Measurements from ENCODE around the gene SLC45A3. TPM values are rescaled to one million over a fixed set of nuclear protein-coding genes. Genes with fewer than 3 reads are reported as not detected.
"Not testable (repeated sequence)": the region's sequence is repeated elsewhere in the genome, so short reads cannot be mapped to it uniquely, and the experiment has no call there.

The SLC45A3 gene
- total RNA-seq, 1 experiment from 2014 or later = 11.8 TPM

DNA sequence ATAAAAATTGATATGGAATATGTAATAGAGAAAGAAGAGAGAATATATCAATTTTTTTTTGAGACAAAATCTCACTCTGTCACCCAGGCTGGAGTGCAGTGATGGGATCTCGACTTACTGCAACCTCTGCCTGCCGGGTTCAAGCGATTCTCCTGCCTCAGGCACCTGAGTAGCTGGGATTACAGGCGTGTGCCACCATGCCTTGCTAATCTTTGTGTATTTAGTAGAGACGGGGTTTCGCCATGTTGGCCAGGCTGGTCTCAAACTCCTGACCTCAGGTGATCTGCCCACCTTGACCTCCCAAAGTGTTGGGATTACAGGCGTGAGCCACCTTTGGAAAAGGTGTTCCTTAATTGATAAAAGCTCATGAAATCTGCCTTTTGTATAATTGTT lies 44.2 kb downstream of the SLC45A3 start:
- DNase-seq (ENCODE audit: low read depth) = not testable (repeated sequence)

DNA sequence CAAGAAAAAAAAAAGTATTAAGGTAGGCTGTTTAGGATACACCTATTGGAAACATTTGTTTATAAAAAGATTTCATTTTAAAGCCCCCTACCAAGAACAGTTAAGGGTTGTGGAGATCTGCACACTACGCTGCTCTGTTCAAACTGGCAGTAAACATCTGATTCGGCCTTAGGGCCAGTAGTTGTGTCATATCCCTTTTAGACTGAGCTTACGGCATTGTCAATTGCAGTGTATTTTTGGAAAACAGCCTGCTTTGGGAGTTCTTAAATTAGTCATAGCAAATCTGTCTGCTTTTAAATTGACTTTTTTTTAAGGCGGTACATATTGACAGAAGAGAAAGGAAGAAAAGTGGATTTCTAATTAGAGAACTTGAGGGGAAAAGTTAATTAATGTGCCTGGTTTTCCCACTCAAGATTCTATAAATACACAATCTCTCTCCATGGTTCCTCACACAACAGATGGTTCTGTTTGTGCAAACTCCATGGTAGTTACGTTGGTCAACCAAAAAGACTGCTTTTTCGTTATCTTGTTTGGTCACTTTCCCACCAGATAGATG lies 46.8 kb downstream of the SLC45A3 start:
- no peak for DNase-seq (ENCODE audit: low read depth)

DNA sequence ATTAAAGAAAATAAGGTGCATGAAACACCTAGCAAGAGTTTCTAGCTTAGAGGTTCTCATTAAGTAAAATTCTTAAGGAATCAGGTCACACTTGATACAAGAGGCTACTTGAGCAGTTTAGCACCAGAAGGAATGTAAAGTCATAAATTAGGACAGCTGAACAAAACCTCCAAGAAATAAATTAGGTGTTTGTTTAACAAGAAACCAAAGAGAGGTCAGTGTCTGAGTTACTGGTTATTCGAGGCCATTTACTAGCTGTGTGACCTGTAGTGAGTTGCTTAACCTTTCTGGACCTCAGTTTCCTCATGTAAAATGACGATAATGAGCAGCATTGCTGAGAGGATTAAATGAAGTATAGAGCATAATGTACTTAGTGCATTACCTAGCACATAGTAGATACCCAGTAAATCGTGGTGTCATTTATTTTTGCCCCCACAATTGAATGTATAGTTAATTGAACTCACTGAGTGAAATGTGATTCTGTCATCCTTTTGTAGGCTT lies 47.6 kb downstream of the SLC45A3 start:
- DNase-seq (ENCODE audit: low read depth) = no peak

DNA sequence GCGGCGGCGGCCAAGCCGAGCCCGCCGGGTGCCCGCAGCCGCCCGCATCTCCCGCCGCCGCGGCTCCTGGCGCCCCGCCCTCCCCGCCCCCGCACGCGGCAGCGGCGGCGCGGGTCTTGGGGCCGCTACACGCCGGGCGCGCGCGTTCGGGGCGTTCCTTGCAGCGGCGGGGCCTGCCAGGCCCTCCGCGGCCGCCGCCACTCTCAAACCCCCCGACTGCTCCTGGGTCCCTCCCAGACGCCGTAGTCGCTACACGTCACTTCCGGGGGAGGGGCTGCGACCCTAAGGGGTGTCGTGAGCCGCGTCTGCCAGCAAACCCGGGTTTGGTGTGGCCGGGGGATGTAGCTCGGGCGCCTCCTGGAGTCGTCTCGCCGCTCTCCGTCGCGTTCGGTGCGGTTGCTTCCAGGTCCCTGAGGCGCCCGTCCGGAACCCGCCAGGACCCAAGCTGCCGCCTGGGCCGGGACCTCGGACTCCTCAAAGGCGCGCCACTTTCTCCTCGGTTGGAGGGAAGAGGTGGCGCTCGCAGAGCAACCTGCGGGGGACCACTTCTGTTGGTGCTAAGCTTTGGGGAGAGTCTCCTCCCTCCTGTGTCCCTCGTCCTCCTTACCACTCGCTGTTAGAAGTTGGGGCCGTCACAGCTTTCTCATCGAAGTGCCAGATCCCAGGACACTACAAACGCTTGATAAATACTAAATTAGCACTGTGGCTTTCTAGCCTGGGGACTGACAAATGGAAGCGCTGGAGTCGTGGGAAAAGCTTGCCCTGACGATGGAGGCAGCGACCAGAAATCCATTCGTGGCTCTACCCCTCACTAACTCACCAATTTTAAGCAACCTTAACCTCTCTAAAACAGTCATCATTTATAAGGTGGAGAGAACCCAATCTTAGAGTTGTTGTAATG lies 48.3 kb downstream of the SLC45A3 start, which contains the start of gene ELK4:
Gene ELK4 (minus strand): TSS at position 244 of the 901 bp plus-strand sequence. CDS start 8,129 bp downstream, outside the sequence.
- DNase-seq (ENCODE audit: low read depth) = peak; percentile 99

DNA sequence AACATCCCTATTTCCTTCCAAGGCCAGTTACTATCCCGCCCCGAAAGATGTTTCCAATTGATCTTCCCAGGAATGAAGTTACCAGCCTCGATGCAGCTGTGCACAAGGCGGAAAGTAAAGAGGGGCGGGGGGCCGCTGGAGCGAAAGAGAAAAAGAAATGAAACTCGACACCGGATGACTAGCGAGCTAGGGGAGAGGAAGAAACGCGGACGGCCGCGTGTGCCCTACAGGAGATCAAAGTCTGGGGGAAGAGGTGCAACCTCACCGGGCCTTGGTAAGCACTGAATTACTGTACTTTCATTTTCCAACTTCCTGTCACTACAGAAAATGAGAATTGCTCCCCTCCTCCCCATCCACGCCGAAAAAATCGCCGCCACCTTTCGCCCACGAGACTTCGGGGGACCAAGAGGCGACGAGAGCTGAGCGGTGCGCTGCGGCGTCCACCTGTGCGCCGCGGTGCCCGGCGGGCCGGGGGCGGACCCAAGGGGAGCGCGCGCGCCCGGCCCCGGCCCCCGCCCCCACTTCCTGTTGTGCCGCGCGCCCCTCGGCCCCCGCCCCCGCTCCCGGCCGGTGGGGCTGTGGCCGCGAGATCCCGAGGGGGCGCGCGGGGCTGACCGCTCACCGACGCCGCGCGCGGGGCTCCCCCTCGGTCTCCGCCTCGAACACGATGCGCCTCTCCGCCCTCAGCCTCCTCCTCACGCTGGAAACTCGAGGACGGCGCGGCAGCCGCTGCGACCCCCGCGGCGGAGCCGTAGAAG lies 49.1 kb downstream of the SLC45A3 start:
- DNase-seq (ENCODE audit: low read depth) = peak; percentile 90

DNA sequence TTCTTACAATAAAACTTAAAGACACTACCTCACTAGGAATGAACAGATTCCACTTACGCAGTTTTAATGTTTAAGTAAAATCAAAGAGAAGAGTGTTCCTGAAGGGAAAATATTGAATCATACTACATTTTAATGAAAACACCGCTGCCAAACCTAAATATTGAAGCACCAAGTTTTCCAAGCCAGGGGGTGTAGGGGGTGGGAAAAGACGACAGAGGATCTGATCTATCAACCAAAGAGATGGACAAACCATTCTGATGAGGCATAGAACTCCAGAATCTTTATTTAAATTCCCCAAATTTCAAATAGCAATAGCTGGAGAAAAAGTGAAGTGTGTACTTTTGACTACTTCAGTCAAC lies 49.7 kb downstream of the SLC45A3 start:
- no peak for DNase-seq (ENCODE audit: low read depth)

DNA sequence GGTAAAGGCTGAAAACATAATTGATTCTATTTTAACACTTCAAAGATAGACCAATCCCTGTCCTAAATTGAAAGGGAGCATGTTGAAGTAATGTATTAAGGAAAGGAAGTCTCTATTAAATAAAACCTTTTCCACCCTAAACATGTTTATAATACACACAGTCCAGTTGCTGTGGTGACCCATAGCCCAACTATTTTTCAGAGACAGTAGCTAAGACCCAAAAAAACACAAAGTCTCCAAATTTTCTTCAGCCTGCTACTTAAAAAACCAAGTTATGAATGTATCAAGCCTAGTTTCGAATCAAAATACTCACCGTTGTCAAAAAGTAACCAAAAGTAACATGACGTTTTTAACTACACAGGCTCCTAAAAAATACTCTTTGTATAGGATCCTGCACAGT lies 50.1 kb downstream of the SLC45A3 start:
- DNase-seq (ENCODE audit: low read depth) = no peak

DNA sequence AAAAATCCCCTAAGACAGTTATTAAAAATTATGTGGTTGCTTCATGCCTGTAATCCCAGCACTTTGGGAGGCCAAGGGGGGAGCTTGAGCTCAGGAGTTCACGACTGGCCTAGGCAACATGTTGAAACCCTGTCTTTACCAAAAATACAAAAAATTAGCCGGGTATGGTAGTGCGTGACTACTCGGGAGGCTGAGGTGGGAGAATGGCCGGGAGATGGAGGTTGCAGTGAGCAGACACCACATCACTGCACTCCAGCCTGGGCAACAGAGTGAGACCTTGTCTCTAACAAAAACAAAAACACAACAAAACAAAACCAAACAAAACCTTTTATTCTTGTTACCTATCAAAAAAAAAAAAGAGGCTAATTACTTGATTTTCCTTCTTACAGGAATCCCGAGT lies 50.6 kb downstream of the SLC45A3 start:
- no peak for DNase-seq (ENCODE audit: low read depth)

DNA sequence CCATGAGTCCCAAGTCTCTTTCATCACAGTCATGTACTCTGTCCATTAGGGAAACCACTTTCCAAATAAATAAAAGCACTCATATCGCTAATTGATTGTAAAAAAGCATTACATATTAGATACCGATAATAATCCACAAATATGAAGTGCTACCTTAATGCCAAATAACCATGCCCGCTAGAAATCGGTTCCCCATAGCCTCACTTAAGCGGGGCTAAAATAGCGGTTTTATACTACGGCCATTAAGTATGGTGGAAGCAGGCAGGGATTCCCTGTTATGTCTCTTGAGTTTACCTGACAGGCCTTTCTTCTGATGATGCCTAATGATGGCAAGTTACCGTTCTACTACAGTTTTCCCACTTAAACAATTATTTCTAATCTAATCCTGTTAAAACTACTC lies 52.4 kb downstream of the SLC45A3 start:
- DNase-seq (ENCODE audit: low read depth) = no peak

DNA sequence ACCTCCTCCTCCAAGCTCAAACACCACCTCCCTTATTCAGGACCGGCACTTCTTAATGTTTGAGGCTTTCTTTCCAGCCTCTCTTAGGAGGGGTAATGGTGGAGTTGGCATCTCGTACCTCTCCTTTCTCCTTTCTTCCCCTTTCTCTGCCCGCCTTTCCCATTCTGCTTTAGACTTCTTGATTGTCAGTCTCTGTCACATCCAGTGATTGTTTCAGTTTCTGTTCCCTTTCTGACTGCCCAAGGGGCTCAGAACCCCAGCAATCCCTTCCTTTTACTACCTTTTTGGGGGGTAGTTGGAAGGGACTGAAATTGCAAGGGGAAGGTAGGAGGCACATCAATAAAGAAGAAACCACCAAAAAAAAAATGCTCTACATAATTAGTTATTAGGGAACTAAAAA lies 54.1 kb downstream of the SLC45A3 start:
- DNase-seq (ENCODE audit: low read depth) = no peak

DNA sequence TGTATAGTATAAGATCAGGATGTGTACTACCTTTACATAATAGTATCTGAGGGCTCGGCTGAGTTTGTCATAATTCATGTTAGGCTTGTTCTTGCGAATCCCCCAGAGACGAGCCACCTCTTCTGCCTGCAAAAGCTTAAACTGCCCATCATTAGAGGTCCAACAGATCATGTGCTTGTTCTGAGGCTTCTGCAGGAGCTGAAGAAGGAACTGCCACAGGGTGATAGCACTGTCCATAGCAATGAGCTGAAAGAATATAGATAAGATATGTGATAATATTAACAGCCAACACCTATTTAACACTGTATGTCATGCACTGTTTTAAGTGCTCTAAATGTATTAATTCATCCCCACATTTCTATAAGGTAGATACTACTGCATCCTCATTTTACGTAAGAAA lies 56.7 kb downstream of the SLC45A3 start:
- DNase-seq (ENCODE audit: low read depth) = no peak

DNA sequence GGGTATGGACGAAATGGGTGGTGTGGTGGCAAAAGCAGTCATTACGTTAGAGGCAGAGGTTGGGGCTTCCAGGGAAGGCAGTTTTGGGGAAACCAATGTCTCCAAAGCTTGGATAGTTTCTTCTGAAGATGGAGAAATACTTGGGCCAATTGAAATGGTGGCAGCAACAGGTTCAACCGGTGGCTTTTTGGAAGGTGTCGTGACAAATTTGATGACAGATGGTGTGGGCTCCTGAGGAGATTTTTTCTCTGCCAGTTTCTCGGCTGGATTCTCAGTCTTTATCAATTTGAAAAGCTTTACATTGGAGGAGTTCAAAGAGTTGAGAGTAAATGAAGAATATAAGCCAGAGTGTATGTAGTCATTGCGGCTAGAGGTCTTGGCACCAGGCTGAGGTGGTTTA lies 60.0 kb downstream of the SLC45A3 start:
- DNase-seq (ENCODE audit: low read depth) = no peak

DNA sequence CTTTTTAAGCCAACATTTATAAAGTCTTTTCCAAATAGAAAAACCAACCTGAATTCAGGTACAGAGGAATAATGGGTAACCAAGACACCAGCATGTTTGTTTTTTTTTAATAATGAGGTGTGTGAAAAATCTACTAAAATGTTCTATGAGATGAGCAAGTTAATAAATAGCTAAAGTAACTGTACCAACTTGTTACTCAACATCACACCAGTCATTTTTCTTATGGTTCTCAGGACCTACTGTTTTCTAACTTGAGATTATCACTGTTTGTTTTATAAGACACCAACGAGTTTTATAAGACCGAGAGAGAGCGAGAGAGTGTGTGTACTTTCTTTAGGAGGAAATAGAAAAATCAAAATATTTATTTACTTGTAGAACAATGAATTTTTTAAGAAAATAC lies 60.9 kb downstream of the SLC45A3 start:
- DNase-seq (ENCODE audit: low read depth) = no peak

DNA sequence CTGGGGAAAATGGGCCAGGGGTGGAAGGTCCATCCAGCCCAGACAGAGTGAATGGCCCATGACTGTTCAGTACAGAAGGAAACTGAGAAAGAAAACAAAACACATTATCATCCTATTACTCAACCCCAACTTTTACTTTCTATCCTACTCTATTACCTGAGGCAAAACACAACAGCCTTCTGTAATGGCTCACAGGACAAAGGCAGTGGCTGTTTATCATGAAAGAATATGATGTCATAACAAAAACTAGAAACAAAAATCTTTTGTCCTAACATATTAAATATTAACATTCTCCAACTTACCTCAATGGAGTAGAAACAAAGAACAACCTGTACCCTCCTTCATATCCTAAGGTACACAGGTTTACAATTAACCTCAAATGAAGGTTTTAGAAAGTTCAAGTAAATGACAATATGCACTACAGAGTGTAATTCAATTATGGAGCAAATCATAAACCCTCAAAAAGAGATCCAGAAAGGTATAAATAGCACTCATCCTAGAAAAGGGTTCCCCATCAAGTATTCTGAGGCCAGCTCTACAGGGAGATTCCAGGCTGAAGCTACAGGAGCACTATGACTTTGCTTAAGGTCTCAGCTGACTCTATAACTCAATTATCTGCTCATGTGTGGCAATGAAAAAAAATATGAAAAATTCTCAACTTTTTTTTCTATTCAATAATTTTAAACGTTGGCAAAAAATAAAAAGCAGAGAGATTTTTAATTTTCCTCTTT lies 63.6 kb downstream of the SLC45A3 start:
- no peak for DNase-seq (ENCODE audit: low read depth)

DNA sequence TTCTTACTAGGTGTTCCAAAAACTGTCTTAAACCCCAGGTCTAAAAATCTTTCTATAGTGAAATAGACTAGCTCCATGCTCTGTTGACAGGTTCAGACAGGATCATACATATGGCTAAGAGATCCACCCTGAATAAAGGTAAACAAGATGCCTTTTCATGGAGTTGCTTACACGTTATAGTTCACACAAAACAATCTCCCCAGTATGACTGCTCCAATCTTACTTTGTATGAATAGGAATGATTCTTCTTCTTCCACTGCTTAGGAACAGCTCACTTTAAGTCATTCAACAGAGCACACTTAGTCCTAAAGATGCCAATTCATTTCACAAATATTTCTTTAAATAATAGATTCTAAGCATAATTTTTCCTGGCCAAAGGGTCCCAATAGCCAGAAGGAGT lies 64.5 kb downstream of the SLC45A3 start:
- no peak for DNase-seq (ENCODE audit: low read depth)

DNA sequence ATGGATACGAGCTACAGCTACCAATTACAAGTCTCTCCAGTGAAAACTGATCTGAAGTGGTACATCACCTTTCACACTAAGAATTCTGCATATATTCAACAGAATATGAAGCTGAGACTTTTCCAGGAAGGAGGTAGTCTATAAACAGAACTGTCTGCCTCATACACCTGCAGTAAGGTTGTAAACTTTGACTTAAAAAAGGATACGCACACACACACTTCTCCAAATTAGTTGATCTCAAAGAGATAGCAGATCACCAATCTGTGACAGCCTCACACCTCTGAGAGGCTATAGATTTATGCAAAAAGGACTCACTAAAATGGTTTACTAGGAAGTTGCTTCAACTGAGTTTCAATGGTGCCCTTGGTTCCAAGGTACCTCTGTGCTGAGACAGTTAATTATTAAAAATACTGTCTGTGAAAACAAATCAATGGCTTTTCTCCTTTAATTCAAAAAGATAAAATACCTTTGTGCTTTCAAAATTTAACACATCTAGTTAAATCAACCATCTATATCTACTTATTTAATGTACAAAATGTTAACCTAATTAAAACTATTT lies 66.4 kb downstream of the SLC45A3 start:
- DNase-seq (ENCODE audit: low read depth) = no peak

DNA sequence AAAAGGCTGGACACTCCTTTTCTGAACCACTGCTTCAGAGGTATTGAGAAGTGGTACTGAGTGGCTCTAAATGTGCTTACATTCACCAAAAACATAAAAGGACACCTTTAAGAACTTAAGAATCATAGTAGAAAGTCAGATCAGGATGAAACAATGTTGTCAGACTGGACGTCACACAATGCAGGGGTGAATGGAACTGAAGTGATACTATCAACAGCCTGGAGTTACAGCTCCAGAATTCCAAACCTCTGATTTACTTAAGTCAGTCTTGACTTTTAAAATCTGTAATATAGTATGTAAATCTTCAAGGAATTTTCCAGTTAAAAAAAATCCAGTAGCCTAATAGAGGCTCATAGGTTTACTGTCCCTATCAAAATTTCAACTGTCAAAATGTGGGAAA lies 67.8 kb downstream of the SLC45A3 start:
- no peak for DNase-seq (ENCODE audit: low read depth)

DNA sequence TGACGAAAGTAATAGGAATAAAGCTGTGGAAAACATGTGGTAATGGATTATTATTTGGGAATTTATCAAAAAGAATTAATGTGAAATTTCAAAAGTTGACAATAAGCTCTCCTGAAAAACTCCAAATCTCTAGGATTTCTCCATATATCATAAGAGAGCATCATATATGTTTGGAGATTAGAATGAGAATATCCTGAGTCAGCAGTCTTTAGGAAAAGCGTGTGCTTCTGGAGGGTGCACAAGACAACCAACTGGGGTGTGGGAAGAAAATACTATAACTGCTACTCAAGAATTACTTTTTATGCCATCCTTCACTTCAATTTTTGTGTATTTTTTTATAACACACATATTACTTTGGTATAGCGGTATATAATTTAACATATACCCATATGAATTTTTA lies 68.2 kb downstream of the SLC45A3 start:
- DNase-seq (ENCODE audit: low read depth) = no peak

DNA sequence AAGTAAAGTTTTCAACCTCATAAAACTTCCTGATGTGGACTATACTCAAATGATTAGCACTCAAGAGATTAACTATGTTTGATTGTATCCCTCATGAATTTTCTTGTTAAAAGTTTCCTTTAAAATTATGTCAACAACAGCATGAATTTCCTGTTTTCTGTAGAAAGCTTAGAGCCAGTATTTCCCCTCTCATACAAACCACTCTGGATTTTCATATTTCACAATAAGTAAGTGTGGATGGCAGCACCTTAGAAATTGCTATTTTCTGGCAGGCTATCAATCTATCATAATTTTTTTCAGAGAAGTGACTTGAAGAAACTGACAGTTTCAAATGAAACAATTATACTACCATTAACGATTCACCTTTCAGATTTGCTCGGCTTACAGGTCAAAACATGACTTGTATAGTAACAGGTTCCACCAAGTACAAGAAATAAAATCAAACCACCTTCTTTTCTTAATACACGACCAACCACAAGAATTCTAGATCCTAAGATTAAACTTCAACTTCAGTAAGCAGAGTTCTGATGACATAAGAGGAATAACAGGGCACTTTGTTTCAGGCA lies 69.3 kb downstream of the SLC45A3 start:
- DNase-seq (ENCODE audit: low read depth) = no peak

DNA sequence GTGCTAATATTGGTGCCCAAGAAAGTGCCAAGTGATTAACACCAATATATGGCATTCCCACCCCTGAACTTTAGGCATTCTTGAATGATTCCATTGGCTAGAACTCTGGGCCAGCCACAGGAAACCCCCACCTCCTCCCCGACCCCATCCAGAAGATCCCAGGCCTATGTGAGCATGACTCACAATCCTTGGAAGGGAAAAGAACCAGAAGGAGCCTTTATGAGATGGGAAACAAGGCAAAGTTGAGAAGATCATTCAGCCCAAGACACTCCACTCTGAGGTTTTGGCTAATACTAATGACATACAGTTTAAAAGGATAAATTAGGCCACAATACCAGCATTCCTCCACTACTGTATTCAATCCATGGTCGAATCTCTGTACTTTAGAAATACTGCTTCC lies 70.3 kb downstream of the SLC45A3 start:
- peak; percentile 40 for DNase-seq (ENCODE audit: low read depth)
